OCI-LY7 (cell line): ENCODE results near the gene IVL.

Experiments
- EZH2phosphoT487 ChIP-seq: fragments of 200-600 bp; sonication (generic); IDR thresholded peaks from 2 replicates; pipeline ENCODE4 v1.6.1; 2018; ENCODE audit warnings: low read depth, borderline replicate concordance, mild to moderate bottlenecking, mixed run types, antibody characterized with exemption, low read length, moderate library complexity, mixed read lengths
- TF ChIP-seq, protein P1 (sequence below): fragments of 200-600 bp; sonication (generic); conservative IDR thresholded peaks from 2 replicates; pipeline ENCODE4 v1.5.1; 2014; ENCODE audit warnings: mild to moderate bottlenecking, antibody characterized with exemption, low read length, moderate library complexity, mixed read lengths

DNA sequence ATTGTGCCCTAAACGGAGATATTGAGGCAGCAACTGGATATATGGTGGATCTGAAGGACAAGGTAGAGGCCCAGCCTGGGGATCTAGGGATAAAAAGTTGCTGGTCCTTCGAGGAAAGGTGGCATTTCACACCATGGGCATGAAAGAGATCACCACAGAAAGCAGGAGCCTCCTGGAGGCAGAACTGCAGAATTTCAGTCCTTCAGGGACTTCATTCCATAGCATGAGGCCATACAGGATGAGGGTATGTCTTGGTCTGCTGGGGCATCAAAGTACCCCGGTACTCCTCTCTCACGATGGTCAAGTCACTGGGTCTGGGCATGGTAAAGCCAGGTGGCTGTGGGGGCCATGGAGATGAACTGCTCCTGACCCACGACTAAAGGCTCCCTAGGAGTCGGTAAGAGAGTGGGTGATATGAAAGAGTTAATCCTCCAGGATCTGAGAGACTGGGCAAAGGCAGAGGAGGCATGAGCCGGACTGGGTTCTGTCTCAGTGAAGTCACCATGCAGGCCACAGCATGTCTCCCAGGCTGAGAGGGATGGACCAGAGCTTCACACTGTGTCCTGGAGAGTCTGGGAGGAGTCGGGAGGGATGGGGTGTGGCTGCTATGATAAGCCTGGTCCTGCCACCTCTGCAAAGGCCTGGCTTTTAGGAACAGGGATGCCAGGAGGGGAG, 32.8 kb downstream of the IVL start:
- TF ChIP-seq, protein P1, sequence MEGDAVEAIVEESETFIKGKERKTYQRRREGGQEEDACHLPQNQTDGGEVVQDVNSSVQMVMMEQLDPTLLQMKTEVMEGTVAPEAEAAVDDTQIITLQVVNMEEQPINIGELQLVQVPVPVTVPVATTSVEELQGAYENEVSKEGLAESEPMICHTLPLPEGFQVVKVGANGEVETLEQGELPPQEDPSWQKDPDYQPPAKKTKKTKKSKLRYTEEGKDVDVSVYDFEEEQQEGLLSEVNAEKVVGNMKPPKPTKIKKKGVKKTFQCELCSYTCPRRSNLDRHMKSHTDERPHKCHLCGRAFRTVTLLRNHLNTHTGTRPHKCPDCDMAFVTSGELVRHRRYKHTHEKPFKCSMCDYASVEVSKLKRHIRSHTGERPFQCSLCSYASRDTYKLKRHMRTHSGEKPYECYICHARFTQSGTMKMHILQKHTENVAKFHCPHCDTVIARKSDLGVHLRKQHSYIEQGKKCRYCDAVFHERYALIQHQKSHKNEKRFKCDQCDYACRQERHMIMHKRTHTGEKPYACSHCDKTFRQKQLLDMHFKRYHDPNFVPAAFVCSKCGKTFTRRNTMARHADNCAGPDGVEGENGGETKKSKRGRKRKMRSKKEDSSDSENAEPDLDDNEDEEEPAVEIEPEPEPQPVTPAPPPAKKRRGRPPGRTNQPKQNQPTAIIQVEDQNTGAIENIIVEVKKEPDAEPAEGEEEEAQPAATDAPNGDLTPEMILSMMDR = no peak
- no peak for TF ChIP-seq EZH2phosphoT487
